ENCODE results near the gene FCN3.

DNA sequence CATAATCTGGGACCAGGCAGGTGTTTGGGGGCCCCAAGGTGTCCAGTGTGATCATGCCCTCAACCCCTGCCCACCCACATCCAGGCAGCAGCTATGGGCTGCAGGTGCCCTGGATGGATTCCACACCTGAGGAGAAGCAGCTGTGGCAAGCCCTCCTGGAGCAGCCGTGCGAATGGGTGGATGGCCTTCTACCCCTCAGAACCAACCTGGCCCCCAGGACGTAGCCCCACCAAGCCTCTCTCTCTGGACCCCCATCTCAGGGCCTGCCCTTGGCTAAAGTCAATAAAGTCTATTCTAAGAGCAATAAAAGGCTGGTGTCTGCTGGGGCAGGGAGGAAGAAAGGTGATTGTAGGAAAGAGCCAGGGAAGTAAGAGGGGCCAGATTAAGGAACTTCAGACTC is 21.0 kb downstream of the FCN3 start:
- TF ChIP-seq, protein P1, sequence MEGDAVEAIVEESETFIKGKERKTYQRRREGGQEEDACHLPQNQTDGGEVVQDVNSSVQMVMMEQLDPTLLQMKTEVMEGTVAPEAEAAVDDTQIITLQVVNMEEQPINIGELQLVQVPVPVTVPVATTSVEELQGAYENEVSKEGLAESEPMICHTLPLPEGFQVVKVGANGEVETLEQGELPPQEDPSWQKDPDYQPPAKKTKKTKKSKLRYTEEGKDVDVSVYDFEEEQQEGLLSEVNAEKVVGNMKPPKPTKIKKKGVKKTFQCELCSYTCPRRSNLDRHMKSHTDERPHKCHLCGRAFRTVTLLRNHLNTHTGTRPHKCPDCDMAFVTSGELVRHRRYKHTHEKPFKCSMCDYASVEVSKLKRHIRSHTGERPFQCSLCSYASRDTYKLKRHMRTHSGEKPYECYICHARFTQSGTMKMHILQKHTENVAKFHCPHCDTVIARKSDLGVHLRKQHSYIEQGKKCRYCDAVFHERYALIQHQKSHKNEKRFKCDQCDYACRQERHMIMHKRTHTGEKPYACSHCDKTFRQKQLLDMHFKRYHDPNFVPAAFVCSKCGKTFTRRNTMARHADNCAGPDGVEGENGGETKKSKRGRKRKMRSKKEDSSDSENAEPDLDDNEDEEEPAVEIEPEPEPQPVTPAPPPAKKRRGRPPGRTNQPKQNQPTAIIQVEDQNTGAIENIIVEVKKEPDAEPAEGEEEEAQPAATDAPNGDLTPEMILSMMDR (conservative IDR thresholded peaks at IDR 0.05; ENCODE audit: low read length), result no peak
- TF ChIP-seq EZH2phosphoT487 (IDR thresholded peaks at IDR 0.05; ENCODE audit: borderline replicate concordance, low read depth, low read length), result no peak
